NCI-H2196 treated with DMSO at 0.1 percent for 48 hours (cell line): Measurements from ENCODE around the gene TDRD7.

Experiments
- DNase-seq: peaks from one replicate; lab custom pipeline; 2025; ENCODE audit not compliant: unreplicated experiment; lab: John Stamatoyannopoulos, UW

The TDRD7 gene

GRCh38 chr9:97521576-97522333 lies 109.9 kb downstream of the TDRD7 start:
- no peak for DNase-seq

GRCh38 chr9:97524424-97524823 lies 112.5 kb downstream of the TDRD7 start:
- no peak for DNase-seq

DNA sequence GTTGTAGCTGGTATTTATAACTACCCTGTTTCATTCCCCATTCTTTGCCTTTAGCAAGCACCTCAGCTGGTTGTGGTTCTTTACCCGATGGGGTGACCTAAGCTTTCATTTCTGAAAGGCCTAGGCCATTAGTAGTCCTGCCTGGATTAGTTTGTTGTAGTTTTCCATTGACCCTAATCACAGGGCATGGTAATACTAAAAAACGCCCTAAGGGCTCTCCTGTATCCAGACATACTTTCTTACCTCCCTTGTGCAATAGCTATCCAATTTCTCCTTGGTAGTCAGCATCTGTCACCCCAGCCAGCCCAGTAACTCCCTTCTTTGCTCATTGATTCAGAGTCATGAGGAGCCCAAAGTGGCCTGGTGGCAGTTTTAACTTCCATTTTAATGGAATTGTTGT lies 113.6 kb downstream of the TDRD7 start:
- DNase-seq, result no peak

DNA sequence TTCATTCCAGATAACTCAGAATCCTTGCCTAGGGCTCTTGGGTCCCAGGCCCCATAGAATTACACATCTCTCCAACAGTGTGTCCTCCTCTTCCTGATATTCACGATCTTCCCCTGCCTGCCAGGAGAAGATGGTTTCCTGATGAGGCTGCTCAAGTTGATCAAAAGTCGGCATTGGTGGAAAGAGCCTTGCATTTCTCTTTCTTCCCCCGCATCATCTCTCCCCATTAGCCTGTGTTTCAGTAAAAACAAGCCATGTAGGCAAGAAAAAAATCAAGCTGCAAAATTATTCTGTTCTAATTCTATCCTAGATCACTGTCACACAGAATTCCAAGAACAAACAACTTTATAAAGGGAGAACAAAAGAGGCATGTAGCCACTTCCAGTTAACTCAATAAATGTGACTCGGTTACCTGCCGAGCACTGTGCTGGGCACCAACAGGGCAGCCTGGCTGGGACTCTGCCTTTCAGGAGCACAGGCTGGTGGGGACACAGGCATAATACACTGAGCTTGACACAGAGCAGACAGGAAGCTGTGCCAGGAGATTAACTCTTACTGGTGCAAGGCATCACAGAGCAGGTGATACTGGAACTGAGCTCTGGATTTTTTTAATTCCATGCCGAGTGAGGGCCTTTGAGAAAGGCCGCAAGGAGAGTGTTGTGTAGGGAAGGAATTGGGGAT lies 115.1 kb downstream of the TDRD7 start:
- no peak for DNase-seq

- no peak for DNase-seq
Measured at GRCh38 chr9:97527626-97528528, 116.0 kb downstream of the TDRD7 start.

- no peak for DNase-seq
Measured at GRCh38 chr9:97528529-97529230, 116.8 kb downstream of the TDRD7 start.

- no peak for DNase-seq
Measured at GRCh38 chr9:97529363-97530076, 117.6 kb downstream of the TDRD7 start.

DNA sequence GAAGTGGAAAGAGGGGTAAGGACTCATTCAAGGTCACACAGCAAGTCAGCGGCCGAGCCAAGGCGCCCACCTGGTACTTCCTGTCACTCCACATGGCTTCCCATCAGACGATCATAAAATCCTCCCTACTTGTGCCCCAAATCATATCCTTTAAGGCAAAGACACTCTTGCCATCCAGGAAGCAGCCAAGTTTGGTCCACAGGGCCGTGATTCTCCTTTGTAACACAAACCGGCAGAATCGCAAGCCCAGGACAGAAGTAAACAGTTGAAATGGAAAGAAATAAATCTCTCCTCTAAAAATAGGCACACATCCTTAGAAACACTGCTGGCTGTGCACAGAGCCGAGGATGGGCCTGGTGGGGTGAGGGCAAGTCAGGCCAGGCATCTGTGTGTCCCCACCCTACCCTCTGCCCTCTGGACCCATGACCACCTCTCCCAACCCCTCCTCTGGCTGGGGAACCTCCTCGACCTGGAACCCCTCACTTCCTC lies 120.0 kb downstream of the TDRD7 start:
- no peak for DNase-seq

DNA sequence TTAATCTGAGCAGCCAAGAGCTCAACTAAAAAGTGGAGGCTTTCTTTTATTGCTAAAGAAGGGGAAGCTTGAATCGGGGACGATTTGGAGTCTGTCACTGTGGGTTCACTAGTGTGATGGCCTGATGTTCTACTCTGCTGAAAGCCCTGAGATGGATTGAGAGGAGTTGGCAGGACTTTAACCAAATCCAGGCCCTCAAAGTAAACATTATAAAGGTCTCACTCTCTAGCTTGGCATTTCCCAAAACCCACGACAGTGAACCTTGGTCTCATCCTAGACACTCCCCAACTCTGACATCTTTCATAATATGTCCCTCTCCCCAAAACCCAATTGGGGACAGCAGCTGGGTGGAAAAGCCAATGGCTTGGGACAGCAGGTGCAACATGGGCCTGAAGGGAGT lies 122.3 kb downstream of the TDRD7 start:
- no peak for DNase-seq

GRCh38 chr9:97534961-97535594 lies 123.2 kb downstream of the TDRD7 start:
- DNase-seq, result no peak

DNA sequence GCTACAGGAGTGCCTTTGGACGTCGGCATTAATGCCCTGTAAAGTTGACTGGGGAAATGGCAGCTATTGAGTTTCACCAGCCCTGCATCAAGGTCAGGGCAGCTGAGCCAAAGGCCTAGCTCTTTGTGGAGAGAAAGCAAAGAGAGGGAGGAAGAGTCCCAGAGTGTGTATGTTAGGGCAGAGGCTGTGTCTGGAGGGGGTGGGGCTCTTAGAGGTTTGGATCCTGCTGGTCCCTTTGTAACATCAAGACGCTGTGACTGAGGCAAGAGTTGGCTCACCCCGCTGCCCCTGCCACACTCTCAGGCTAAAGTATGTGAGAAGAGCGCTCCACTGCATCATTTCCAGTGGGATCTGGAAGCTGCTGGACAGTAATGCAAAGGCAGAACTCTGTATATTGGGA lies 123.9 kb downstream of the TDRD7 start:
- DNase-seq, result no peak

DNA sequence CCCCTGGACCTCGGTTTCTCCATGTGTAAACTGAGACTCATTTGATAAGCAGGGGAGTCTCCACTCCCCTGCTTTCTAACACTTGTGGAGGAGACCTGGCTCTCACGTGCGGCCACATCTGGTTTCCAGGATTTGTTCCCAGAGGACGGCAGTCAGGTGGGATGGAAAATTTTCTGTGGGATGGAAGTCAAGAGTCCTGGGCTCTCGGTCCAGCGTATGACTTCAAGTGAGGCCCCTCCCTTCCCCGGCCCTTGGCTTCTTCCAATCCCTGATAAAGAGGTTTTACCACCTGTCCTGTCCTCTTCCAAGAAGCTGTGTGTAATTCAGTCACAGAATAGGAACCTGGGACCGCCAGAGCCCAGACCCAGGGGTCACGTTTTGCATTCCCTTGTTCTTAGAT lies 124.6 kb downstream of the TDRD7 start:
- DNase-seq, result no peak

- DNase-seq, result no peak
Measured at GRCh38 chr9:97543561-97543960, 131.7 kb downstream of the TDRD7 start.

DNA sequence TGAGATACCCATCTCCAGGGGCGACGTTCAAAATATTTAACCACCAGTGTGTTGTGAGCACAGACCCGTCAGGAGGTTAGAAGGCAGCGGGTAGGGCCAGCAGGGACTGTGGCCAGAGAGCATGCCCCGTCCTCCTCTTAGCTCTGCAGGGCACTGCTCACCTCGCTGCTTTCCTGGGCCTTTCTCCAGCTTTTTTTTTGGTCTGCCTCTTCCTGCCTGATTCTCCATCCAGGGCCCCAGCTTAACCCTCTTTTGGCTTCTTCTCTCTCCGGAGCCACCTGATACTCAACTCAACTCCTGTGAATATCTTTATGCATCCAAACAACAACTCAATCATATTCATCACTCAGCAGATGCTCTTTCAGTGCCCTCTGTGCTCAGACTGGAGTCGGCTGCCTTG lies 133.6 kb downstream of the TDRD7 start:
- no peak for DNase-seq
